Measurements from ENCODE around the gene NFIA. TPM values are rescaled to one million over a fixed set of nuclear protein-coding genes. Genes with fewer than 3 reads are reported as not detected.
A peak's percentile ranks its signal among the peaks of the same experiment; 100 is the strongest.

The NFIA gene
- total RNA-seq, 1 experiment from 2014 or later = not detected

DNA sequence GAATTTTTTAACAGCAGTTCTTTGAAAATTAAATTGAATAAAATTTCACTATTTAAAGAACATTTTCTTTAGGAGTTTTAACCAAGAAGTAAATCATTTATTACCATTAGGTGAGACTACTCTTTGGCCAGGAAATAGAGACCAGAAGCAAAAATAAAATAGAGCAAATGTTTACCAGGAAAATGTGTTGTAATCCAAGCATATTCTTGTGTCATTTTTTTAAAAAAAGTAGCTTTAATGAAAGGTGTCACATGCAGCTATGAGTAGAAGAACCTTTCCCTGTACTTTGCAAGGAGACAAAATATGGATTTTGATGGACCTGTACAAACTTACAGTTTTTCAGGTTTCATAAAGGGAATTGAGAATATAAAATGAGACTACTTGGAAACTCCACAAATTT lies 140.8 kb downstream of the NFIA start:
- Histone ChIP-seq H3K9me3 (no peaks in the 10 kb centered on the region), H3K36me3 (no peaks in the 10 kb centered on the region), H3K4me3 (no peak overlapping the region), H3K27me3 (peaks cover 26% of the 10 kb centered on the region)
- no peak for DNase-seq

DNA sequence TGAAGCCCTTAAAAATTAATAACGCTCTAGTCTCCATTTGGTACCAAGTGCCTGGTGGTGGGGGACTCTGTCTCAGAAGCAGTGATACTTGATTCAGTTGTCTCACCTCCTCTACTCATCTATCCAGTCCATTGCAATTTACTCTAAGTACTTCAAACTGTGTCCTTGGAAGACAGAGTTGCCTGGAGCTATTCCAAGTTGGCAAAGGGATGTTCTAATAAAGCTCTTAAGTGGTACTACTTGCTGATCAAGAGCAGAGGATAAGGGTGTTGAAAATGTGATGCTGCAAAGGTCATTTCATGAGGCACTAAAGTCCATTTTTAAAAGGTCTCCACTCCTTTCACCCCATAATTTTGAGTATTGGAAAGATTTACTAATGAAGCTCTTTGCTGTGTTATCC lies 142.2 kb downstream of the NFIA start:
- no peaks in the 10 kb centered on the region for H3K36me3 ChIP-seq
- no peak overlapping the region for H3K4me3 ChIP-seq
- H3K9me3 ChIP-seq = no peaks in the 10 kb centered on the region
- peaks cover 25% of the 10 kb centered on the region for H3K27me3 ChIP-seq
- no peak for DNase-seq

DNA sequence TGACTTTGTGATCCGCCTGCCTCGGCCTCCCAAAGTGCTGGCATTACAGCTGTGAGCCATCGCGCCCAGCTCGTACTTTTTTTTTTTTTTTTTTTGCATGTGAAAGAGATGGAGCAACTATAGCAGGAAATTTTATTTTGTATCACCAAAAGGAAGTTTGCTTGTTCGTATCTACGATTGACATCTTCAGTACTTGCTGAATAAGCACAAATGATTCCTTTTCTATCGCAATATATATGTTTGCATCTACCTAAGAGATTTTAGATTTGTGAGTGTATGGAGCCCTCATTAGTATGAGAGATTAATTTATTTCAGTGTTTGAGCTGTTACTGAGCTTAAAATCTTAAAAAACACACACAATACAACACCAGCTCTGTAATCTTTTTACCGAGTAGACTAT lies 143.1 kb downstream of the NFIA start:
- Histone ChIP-seq H3K9me3 (no peaks in the 10 kb centered on the region), H3K27me3 (peaks cover 27% of the 10 kb centered on the region), H3K36me3 (no peaks in the 10 kb centered on the region), H3K4me3 (no peak overlapping the region)
- DNase-seq = no peak

DNA sequence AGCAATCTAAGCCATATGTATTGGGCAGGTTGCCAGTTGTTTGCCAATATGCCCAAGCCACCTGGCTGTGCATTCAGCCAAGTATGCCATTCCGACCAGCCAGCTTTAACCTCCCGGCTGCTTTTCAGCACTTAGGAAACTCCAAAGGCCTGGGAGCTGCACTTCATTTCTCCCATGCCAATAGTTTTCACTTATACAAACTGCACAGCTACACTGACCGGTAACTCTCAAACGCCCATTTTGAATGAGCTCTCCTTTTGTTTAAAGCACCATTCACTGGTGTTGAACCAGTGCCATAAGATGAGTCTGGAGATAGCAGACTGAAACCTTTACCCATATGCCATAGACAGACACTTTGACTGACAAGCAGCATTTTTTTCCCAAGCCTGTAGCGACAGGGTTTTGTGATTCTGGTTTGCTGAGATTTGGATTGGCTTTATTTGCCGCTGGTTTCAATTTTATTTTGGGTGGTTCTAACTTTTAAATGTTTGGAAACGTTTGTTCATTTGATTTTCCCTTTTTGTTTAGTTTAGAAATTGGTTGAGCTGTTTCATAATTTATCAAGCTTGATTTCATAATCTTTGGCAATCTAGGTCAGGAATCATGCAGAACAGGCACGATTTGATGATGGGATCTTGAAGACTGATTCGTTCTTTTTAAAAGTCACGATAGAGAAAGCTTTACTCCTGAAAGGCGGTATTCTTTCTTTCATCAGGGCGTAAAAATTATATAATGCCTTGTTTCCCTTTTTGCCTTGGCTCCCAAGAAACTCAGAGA lies 144.6 kb downstream of the NFIA start:
- Histone ChIP-seq H3K36me3 (no peaks in the 10 kb centered on the region), H3K27me3 (peaks cover 20% of the 10 kb centered on the region), H3K9me3 (no peaks in the 10 kb centered on the region), H3K4me3 (no peak overlapping the region)
- DNase-seq = no peak

DNA sequence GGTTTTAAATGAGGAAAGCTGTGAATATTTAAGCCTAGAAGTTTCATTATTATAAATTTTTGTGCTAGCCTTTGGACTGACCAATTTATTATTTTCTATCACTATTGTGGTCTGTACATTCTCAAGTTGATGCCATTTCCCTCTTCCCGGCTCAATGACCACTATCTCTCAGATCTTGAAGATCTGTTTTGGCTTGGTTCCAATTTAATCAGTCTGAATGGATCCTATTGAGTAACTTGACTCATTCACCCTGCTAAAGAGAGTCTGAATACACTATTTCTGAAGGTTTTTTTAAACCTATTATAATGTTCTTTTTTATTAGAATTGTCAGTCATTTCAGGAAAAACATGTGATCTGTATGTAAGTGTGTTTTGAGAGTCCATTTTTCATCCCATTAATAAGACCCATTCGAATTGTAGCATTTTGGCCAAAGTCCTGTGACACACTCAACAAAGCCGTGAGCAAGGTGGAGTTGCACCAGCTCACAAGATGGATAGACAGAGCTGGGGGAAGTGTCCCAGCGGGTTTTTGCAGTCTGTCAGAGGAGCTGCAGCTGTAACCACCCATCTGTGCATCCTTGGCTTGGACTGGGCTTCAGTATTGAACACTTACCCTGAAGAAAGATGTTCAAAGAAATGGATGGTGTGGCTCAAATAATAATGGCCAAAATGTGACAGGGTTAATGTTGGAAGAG lies 145.6 kb downstream of the NFIA start:
- no peak for DNase-seq
- Histone ChIP-seq H3K27me3 (peaks cover 18% of the 10 kb centered on the region), H3K9me3 (no peaks in the 10 kb centered on the region)

GRCh38 chr1:61230523-61230922 lies 148.2 kb downstream of the NFIA start:
- no peak for DNase-seq
- H3K4me3 ChIP-seq = no peak overlapping the region
- no peaks in the 10 kb centered on the region for H3K9me3 ChIP-seq
- peaks cover 7% of the 10 kb centered on the region for H3K27me3 ChIP-seq
- H3K36me3 ChIP-seq = no peaks in the 10 kb centered on the region

More for the DNA sequence above, 145.6 kb downstream of the NFIA start:
- Histone ChIP-seq H3K36me3 (no peaks in the 10 kb centered on the region), H3K4me3 (no peak overlapping the region)

DNA sequence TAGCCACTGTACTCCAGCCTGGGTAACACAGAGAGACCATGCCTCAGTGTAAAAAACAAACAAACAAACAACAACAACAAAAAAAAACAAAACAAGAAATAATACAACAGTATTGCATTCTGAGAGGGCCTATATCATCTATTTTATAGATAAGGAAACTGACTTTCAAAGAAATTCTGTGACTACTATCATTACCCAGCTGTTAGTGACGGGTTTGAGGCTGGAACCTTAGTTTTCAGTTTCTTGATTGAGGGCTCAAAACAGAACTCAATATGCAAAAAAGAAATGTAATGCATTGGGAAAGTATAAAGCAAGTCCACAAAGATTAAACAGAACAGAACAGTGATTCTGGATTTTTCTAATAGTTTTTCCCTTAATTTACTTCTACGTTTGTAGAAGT lies 149.4 kb downstream of the NFIA start:
- Histone ChIP-seq H3K27me3 (peaks cover 4% of the 10 kb centered on the region), H3K4me3 (no peak overlapping the region), H3K36me3 (no peaks in the 10 kb centered on the region), H3K9me3 (no peaks in the 10 kb centered on the region)
- DNase-seq = no peak

DNA sequence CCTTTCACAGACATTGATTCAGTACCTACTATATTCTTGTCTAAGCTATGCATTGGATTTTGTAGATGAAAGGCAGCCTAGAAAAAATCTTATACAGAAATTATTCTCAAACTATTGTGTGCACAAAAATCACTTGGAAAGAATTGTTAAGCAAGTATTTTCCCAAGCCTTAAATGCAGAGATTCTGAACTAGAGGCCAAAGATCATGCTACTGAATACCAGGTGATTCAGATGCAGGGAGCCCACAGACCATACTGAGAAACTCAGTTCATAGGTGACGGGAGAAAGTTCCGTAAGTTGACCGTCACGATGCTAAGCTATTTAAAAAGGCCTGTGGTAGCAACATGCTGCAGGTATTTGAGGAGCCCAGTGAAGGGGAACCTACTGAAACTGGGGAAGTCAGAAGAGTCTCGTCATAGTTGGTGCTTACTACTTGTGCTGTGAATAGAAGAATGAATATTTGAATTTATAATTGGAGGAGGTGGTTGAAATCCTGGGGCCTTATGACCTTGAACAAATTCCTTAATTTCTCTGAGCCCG lies 150.8 kb downstream of the NFIA start:
- DNase-seq = no peak
- Histone ChIP-seq H3K36me3 (no peaks in the 10 kb centered on the region), H3K9me3 (no peaks in the 10 kb centered on the region), H3K4me3 (no peak overlapping the region), H3K27me3 (peaks cover 10% of the 10 kb centered on the region)

DNA sequence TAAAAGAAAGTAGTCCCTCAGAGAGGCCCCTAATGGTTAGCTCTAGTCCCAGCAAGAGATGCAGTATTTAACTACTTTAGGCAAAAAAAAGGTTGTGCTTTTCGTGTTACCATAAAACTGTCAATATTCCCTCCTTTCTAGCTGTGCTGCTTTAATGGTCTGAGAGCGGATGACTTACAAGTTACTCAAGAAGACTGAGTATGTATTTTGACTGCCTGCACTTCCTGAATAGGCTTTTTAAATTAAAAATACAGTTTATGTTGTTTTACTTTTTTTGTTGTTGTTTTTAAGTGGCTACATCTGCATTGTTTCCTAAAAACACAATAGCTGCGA lies 152.2 kb downstream of the NFIA start:
- no peaks in the 10 kb centered on the region for H3K36me3 ChIP-seq
- no peak for DNase-seq
- H3K4me3 ChIP-seq = no peak overlapping the region
- peaks cover 18% of the 10 kb centered on the region for H3K27me3 ChIP-seq
- H3K9me3 ChIP-seq = no peaks in the 10 kb centered on the region

DNA sequence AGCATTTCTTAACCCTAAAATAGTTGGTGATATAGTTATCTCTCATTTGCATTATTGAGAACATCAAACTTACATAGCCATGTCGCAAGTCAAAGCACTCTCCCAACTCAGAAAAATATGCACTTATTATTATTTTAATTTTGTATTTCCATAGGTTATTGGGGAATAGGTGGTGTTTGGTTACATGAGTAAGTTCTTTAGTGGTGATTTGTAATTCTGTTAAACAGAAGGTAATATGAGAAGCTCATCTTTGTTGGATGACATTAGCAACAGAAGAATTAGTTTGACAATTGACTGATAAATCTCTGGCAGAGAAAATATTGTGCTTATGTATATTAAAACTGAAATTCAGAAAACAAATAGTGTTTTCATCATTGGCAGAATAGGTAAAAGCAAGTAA lies 154.8 kb downstream of the NFIA start:
- no peaks in the 10 kb centered on the region for H3K36me3 ChIP-seq
- no peaks in the 10 kb centered on the region for H3K9me3 ChIP-seq
- no peak for DNase-seq
- H3K4me3 ChIP-seq = no peak overlapping the region
- H3K27me3 ChIP-seq = peaks cover 28% of the 10 kb centered on the region

DNA sequence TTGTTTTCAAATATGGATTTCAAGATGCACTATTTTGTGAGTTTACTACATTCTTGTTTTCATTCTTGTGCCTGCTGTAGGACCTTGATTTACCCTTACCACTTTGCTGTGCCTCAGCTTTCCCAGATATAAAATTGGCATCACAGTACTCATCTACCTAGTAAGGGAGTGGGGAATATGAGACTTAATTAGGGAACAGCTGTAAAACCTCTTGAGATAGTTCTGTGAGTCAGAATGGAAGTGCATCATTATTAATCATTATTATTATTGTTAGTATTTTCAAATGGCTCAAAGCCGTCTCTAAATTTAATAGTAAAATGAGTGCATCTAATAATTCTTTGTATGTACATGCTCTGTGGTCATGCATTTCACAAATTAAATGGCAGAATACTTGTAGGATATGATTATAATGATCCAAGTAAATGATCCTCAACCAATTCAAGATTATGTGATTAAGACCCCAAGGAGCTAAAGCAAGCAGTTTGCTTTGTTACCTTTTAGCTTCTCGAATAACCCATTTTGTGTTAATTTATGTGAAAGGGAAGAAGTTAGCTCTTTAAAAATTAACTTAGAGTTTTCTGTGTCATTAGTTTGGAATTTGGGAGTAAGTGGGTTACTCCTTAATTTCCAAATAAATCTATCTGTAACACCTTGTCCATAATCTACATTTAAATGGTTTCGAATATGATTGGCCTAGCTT lies 155.4 kb downstream of the NFIA start:
- Histone ChIP-seq H3K27me3 (peaks cover 31% of the 10 kb centered on the region), H3K4me3 (no peak overlapping the region), H3K36me3 (no peaks in the 10 kb centered on the region), H3K9me3 (no peaks in the 10 kb centered on the region)
- no peak for DNase-seq

GRCh38 chr1:61238359-61238665 lies 156.0 kb downstream of the NFIA start:
- Histone ChIP-seq H3K36me3 (no peaks in the 10 kb centered on the region), H3K27me3 (peaks cover 36% of the 10 kb centered on the region), H3K9me3 (no peaks in the 10 kb centered on the region), H3K4me3 (no peak overlapping the region)
- DNase-seq = no peak

DNA sequence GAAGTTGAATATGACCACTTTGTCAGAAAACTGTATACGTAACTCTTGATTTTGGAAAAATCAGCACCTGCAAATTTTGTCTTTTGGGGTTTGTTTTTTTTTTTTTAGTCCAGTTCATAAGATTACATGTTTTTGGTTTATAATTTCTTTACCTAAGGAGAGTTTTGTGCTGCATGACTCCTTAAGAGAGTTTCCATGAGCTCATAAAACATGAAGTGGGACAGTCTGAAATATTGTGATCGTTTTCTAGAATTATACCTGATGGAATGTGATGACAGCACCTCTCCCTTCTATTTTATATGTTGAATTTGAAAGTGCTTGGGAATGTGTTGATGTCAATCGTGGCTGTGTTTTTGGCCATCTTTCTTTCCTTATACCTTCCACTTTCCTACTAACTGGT lies 158.5 kb downstream of the NFIA start:
- H3K27me3 ChIP-seq = peaks cover 44% of the 10 kb centered on the region
- no peak for DNase-seq
- no peaks in the 10 kb centered on the region for H3K36me3 ChIP-seq
- no peaks in the 10 kb centered on the region for H3K9me3 ChIP-seq
- no peak overlapping the region for H3K4me3 ChIP-seq

DNA sequence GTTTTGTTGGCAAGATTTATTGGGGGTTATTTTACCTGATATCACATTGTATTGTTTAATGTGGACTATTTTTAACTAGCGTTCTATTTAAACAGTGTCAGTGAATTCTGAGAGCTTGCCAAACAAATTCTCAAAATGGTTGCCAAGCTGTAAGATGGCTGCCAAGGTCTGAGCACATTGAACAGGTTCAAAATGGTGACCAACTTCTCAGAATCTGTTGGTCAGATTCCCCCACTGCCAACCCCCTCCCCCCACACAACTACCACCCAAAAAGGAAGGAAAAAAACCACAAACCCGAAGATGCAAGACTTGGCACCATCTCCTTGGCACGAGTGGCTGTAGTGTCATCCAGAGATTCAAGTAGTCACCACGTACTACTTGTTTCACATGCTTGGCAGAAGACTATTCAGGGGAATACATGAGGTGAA lies 159.1 kb downstream of the NFIA start:
- Histone ChIP-seq H3K36me3 (no peaks in the 10 kb centered on the region), H3K27me3 (peaks cover 49% of the 10 kb centered on the region), H3K4me3 (no peak overlapping the region), H3K9me3 (no peaks in the 10 kb centered on the region)
- peak; percentile 63 for DNase-seq

- no peak overlapping the region for H3K4me3 ChIP-seq
- DNase-seq = no peak
- H3K9me3 ChIP-seq = no peaks in the 10 kb centered on the region
- peaks cover 48% of the 10 kb centered on the region for H3K27me3 ChIP-seq
- H3K36me3 ChIP-seq = no peaks in the 10 kb centered on the region
Measured at GRCh38 chr1:61241973-61242381, 159.6 kb downstream of the NFIA start.

DNA sequence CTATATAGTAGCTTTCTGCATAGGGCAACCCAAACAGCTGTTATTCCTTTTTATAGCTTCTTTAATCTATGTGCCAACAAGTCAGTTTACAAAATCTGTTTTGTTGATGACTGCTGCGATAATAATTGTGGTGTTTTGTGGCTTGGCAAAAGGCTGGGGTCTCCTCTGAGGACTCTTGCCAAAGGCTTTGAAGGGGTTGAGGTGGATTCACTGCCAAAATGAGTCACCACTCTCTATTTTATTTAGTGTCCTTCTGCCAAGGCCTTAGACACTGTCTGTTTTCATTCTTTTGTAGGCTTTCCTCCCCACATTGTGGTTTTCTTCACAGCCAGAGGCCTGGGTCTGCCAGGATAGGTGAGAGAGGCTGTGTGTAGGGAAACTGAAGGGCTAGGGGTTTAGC lies 161.8 kb downstream of the NFIA start:
- H3K36me3 ChIP-seq = no peaks in the 10 kb centered on the region
- no peaks in the 10 kb centered on the region for H3K9me3 ChIP-seq
- DNase-seq = peak; percentile 70
- H3K27me3 ChIP-seq = peaks cover 42% of the 10 kb centered on the region
- no peak overlapping the region for H3K4me3 ChIP-seq

DNA sequence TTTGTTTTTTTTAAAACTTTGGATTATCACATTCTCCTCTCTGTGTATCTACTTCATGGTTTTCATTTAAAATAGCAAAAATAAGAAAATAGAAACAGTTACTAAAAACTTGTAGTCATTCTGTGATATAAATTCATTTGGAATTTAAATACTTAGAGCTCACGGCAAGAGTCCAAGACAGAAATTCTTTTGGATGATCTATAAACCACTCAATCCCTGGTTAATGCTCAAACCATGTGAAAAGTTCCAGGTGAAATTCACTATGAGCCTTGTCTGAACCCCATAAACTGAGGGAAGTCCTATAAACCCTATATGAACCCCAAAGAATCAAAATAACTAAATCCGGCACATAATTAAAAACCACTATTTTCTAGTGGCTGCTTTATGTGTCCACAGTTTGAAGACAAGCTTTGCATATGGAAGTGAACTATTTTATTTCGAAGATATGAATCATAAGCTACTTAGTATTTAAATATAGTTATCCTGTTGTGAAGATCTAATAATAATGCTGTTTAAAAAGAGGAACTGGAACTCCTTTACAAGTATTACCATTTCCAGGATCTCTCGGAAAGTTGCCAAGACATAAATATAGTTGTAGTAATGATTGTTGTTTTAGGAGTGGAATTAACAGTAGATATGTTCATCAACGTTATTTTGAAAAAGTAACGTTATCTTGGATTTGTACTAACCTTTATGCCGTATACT lies 163.5 kb downstream of the NFIA start:
- DNase-seq = no peak

More for the DNA sequence above, 163.5 kb downstream of the NFIA start:
- no peaks in the 10 kb centered on the region for H3K36me3 ChIP-seq
- no peaks in the 10 kb centered on the region for H3K9me3 ChIP-seq
- H3K4me3 ChIP-seq = no peak overlapping the region
- peaks cover 30% of the 10 kb centered on the region for H3K27me3 ChIP-seq
